Esophagus muscularis mucosa (tissue), 4 donors: ENCODE measurements around the gene CEP112.

ENCODE experiments used
- CTCF ChIP-seq, 3 experiments: fragments of 200-600 bp in 2 of 3; fragments of 450-650 bp in 1 of 3; sonication (generic) in 2 of 3; IDR thresholded peaks; one replicate each; pipeline ENCODE4 v1.5.1; 2017 to 2019; ENCODE audit warnings: antibody characterized with exemption in 3 of 3, mild to moderate bottlenecking in 2 of 3, moderate library complexity in 1 of 3
- EP300 ChIP-seq: sonication (generic); formaldehyde crosslinking; IDR thresholded peaks from one replicate; pipeline ENCODE4 v1.6.1; 2017; ENCODE audit warnings: antibody characterized with exemption
- POLR2A ChIP-seq: fragments of 450-650 bp; IDR thresholded peaks from one replicate; pipeline ENCODE4 v1.6.1; 2017; ENCODE audit warnings: antibody characterized with exemption, moderate library complexity, mild to moderate bottlenecking, low read depth
- POLR2AphosphoS5 ChIP-seq, 2 donors: sonication (generic); formaldehyde crosslinking; IDR thresholded peaks; one replicate each; pipeline ENCODE4 v1.6.1; 2017; ENCODE audit warnings: antibody characterized with exemption in 2 of 2

- TF ChIP-seq CTCF (IDR thresholded peaks at IDR 0.05) (no peak), POLR2A (no peak), POLR2AphosphoS5 (IDR thresholded peaks at IDR 0.05) (no peak), EP300 (no peak)
Observed at GRCh38 chr17:66091445-66092080, 100.4 kb downstream of the CEP112 start.
